Neural progenitor cell (in vitro differentiated cells): ENCODE measurements around the gene SPAG16. TPM values are rescaled to one million over a fixed set of nuclear protein-coding genes. Genes with fewer than 3 reads are reported as not detected.

Experiments used
- DNase-seq: peaks from one replicate; pipeline ENCODE4 v3.0.0-alpha.2; 2016; ENCODE audit warnings: low spot score
- H2AFZ ChIP-seq: fragments of 200-600 bp; sonication (generic); replicated peaks from 2 replicates; pipeline ENCODE4 v1.6.1; 2016; ENCODE audit warnings: antibody characterized with exemption
- H3F3A ChIP-seq: fragments of 200-600 bp; sonication (generic); 2 replicates; pipeline ENCODE4 v1.6.1; 2016; ENCODE audit warnings: antibody characterized with exemption, low read depth
- H3K27ac ChIP-seq: fragments of 200-600 bp; sonication (generic); 2 replicates; pipeline ENCODE4 v1.5.1; 2016; ENCODE audit warnings: mild to moderate bottlenecking
- H3K27me3 ChIP-seq: fragments of 200-600 bp; sonication (generic); 2 replicates; pipeline ENCODE4 v1.6.1; 2016; ENCODE audit warnings: mild to moderate bottlenecking, moderate library complexity
- H3K36me3 ChIP-seq: fragments of 200-600 bp; sonication (generic); 2 replicates; pipeline ENCODE4 v1.5.1; 2016
- H3K4me1 ChIP-seq: fragments of 200-600 bp; sonication (generic); 2 replicates; pipeline ENCODE4 v1.6.1; 2016; ENCODE audit warnings: mixed run types
- H3K4me2 ChIP-seq: fragments of 200-600 bp; sonication (generic); 2 replicates; pipeline ENCODE4 v1.6.1; 2016
- H3K4me3 ChIP-seq: fragments of 200-600 bp; sonication (generic); 2 replicates; pipeline ENCODE4 v1.5.1; 2016
- H3K79me2 ChIP-seq: fragments of 200-600 bp; sonication (generic); 2 replicates; pipeline ENCODE4 v1.6.1; 2016; ENCODE audit warnings: low read depth
- H3K9ac ChIP-seq: fragments of 200-600 bp; sonication (generic); 2 replicates; pipeline ENCODE4 v1.6.1; 2016
- H3K9me3 ChIP-seq: fragments of 200-600 bp; sonication (generic); 2 replicates; pipeline ENCODE4 v1.5.1; 2016; ENCODE audit warnings: low read depth
- H4K20me1 ChIP-seq: fragments of 200-600 bp; sonication (generic); 2 replicates; pipeline ENCODE4 v1.6.1; 2016; ENCODE audit warnings: low read depth
- H3K27ac Mint-ChIP-seq: 3 replicates; pipeline ENCODE4 v1.8.0; 2021; ENCODE audit warnings: mixed read lengths
- H3K27me3 Mint-ChIP-seq: 2 replicates; pipeline ENCODE4 v1.8.0; 2022; ENCODE audit warnings: low read depth, mild to moderate bottlenecking, inconsistent platforms, moderate library complexity, mixed read lengths; ENCODE audit not compliant: insufficient read depth
- H3K36me3 Mint-ChIP-seq: 3 replicates; pipeline ENCODE4 v1.8.0; 2021; ENCODE audit warnings: mixed read lengths
- H3K4me1 Mint-ChIP-seq: 3 replicates; pipeline ENCODE4 v1.8.0; 2021; ENCODE audit warnings: mixed read lengths
- H3K4me3 Mint-ChIP-seq: 3 replicates; pipeline ENCODE4 v1.8.0; 2021; ENCODE audit warnings: mild to moderate bottlenecking, moderate library complexity, mixed read lengths
- H3K9me3 Mint-ChIP-seq: 3 replicates; pipeline ENCODE4 v1.8.0; 2020; ENCODE audit warnings: mixed read lengths
- CTCF ChIP-seq: fragments of 200-600 bp; sonication (generic); IDR thresholded peaks from 2 replicates; pipeline ENCODE4 v1.5.1; 2017; ENCODE audit warnings: antibody characterized with exemption, mild to moderate bottlenecking
- EZH2 ChIP-seq: fragments of 200-600 bp; sonication (generic); IDR thresholded peaks from 2 replicates; pipeline ENCODE4 v1.6.1; 2017; ENCODE audit warnings: antibody characterized with exemption, mild to moderate bottlenecking, moderate library complexity
- EZH2phosphoT487 ChIP-seq: fragments of 200-600 bp; sonication (generic); IDR thresholded peaks from 2 replicates; pipeline ENCODE4 v1.6.1; 2017; ENCODE audit warnings: antibody characterized with exemption
- total RNA-seq: library from RNA; depleted of rRNA; stranded (reverse); fragments of >200 nt; gene quantifications from 2 replicates; pipeline ENCODE4 v1.2.3, GENCODE V29; 2015; ENCODE audit warnings: low replicate concordance

SPAG16 gene
- total RNA-seq, 1 donor from 2014 or later, result 70.3 TPM

GRCh38 chr2:213246497-213247281 is 37.6 kb upstream of the SPAG16 start:
- Histone ChIP-seq H3K9me3 (no peaks in the 10 kb centered on the region), H3K36me3 (no peaks in the 10 kb centered on the region), H3K9ac (no peak overlapping the region), H3K27me3 (no peaks in the 10 kb centered on the region), H3K79me2 (no peaks in the 10 kb centered on the region), H3F3A (peaks cover under 1% of the 10 kb centered on the region), H4K20me1 (no peaks in the 10 kb centered on the region), H3K4me3 (no peak overlapping the region), H3K27ac (no peak overlapping the region), H2AFZ (no peak overlapping the region), H3K4me1 (peaks cover 4% of the 10 kb centered on the region), H3K4me2 (no peak overlapping the region)
- Mint-ChIP-seq H3K36me3 (no peaks in the 10 kb centered on the region), H3K27me3 (no peaks in the 10 kb centered on the region), H3K27ac (no peak overlapping the region), H3K4me3 (no peak overlapping the region), H3K9me3 (no peaks in the 10 kb centered on the region), H3K4me1 (peaks cover 6% of the 10 kb centered on the region)
- TF ChIP-seq EZH2 (no peak), EZH2phosphoT487 (no peak), CTCF (peak; percentile 93)
- peak; percentile 68 for DNase-seq

GRCh38 chr2:213247566-213247965 is 36.7 kb upstream of the SPAG16 start:
- Mint-ChIP-seq H3K27ac (no peak overlapping the region), H3K9me3 (no peaks in the 10 kb centered on the region), H3K4me3 (no peak overlapping the region), H3K4me1 (peaks cover 15% of the 10 kb centered on the region), H3K36me3 (no peaks in the 10 kb centered on the region), H3K27me3 (no peaks in the 10 kb centered on the region)
- H3K79me2 ChIP-seq, result no peaks in the 10 kb centered on the region
- H3K4me3 ChIP-seq, result no peak overlapping the region
- H3K9me3 ChIP-seq, result no peaks in the 10 kb centered on the region
- no peak overlapping the region for H3K27ac ChIP-seq
- H3K4me2 ChIP-seq, result no peak overlapping the region
- peaks cover 10% of the 10 kb centered on the region for H3F3A ChIP-seq
- no peak for TF ChIP-seq EZH2phosphoT487
- TF ChIP-seq CTCF, result no peak
- TF ChIP-seq EZH2, result no peak
- no peak overlapping the region for H3K9ac ChIP-seq
- no peaks in the 10 kb centered on the region for H4K20me1 ChIP-seq
- peaks cover 13% of the 10 kb centered on the region for H3K4me1 ChIP-seq
- no peaks in the 10 kb centered on the region for H3K27me3 ChIP-seq
- H2AFZ ChIP-seq, result no peak overlapping the region
- no peak for DNase-seq
- H3K36me3 ChIP-seq, result no peaks in the 10 kb centered on the region

GRCh38 chr2:213248637-213249036 is 35.6 kb upstream of the SPAG16 start:
- no peaks in the 10 kb centered on the region for H3K9me3 Mint-ChIP-seq
- no peak overlapping the region for H3K9ac ChIP-seq
- peaks cover 18% of the 10 kb centered on the region for H3K4me1 Mint-ChIP-seq
- H3K4me2 ChIP-seq, result no peak overlapping the region
- H2AFZ ChIP-seq, result no peak overlapping the region
- no peak for DNase-seq
- no peaks in the 10 kb centered on the region for H3K79me2 ChIP-seq
- H3K4me3 Mint-ChIP-seq, result no peak overlapping the region
- peaks cover 21% of the 10 kb centered on the region for H3K4me1 ChIP-seq
- H3F3A ChIP-seq, result peaks cover 19% of the 10 kb centered on the region
- no peak overlapping the region for H3K4me3 ChIP-seq
- H4K20me1 ChIP-seq, result no peaks in the 10 kb centered on the region
- no peaks in the 10 kb centered on the region for H3K9me3 ChIP-seq
- no peaks in the 10 kb centered on the region for H3K36me3 Mint-ChIP-seq
- TF ChIP-seq CTCF (no peak), EZH2 (no peak), EZH2phosphoT487 (no peak)
- H3K27me3 ChIP-seq, result no peaks in the 10 kb centered on the region
- no peaks in the 10 kb centered on the region for H3K27me3 Mint-ChIP-seq
- H3K27ac ChIP-seq, result no peak overlapping the region
- H3K27ac Mint-ChIP-seq, result no peak overlapping the region
- no peaks in the 10 kb centered on the region for H3K36me3 ChIP-seq
